ENCODE data around the gene ABCA2.
"Not testable (repeated sequence)": the region's sequence is repeated elsewhere in the genome, so short reads cannot be mapped to it uniquely, and the experiment has no call there.

ABCA2 gene

DNA sequence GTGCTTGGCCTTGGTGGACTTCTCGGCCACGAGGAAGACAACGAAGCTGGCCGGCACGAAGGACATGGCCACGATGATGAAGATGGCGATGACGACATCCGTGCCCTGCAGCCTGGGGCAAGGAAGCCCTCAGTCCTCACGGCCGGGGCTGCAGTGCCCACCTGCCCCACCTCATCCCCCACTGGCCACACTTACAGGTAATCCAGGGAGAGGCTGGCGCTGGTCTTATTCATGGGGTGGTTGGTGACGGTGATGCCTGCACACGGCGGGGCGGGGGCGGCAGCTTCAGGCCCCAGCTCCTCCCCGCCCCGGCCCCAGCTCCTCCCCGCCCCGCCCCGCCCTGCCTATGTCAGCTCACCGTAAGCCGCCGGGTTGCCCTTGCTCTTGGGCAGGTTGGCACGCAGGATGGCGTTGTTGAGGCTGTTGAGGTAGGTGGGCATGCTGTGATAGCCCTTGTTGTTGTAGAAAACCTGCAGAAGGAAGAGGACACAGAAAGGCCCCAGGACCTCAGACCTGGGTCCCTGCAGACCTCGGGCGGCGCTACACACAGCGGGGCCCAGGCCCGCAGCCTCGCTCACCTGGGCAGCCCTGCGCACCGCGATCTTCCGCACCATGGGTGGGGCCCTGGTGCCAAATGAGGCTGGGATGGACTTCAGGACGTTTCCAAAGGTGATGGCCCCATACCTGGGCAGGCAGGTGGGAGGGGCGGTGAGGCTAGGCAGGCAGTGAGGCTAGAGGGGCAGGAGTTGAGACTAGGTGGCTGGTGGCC lies 15.9 kb downstream of the ABCA2 start:
- no peaks in the 10 kb centered on the region for H4K20me1 ChIP-seq

DNA sequence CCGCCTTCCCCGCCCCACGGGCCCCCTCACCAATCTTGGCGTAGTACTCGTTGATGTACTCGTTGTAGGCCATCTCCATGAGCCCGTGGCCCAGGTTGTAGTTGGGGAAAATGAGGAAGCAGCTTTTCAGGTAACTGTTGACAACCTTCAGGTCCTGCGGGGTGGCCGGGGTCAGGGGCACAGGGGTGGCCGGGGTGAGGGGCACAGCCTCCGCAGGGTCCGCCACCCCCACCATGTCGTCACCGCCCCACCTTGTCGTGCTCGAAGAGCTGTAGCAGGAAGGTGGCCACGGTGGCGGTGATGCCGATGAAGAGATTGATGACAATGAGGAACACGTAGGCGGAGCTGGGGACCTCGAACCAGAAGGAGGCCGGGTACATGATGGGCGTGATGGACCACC lies 16.9 kb downstream of the ABCA2 start:
- no peak overlapping the region for H3K4me3 ChIP-seq
- peaks cover 19% of the 10 kb centered on the region for H3K4me1 ChIP-seq
- no peak overlapping the region for H3K4me2 ChIP-seq
- H3K9me3 ChIP-seq, result no peaks in the 10 kb centered on the region
- H3K27me3 ChIP-seq, result no peaks in the 10 kb centered on the region
- no peak overlapping the region for H3K9ac ChIP-seq
- H3K27ac ChIP-seq, result no peak overlapping the region
- peaks cover 58% of the 10 kb centered on the region for H3K36me3 ChIP-seq
- no peaks in the 10 kb centered on the region for H4K20me1 ChIP-seq
- no peak for TF ChIP-seq Cebpa-rat (IDR thresholded peaks at IDR 0.05)

More for the DNA sequence above, 15.9 kb downstream of the ABCA2 start:
- Histone ChIP-seq H3K4me2 (no peak overlapping the region), H3K4me1 (peaks cover 11% of the 10 kb centered on the region), H3K4me3 (no peak overlapping the region), H3K9me3 (0 out of 2 replicates have a peak, but pooled peaks cover 4% of the 10 kb centered on the region), H3K36me3 (peaks cover 67% of the 10 kb centered on the region), H3K27ac (no peak overlapping the region), H3K27me3 (no peaks in the 10 kb centered on the region), H3K9ac (no peak overlapping the region)
- no peak for TF ChIP-seq Cebpa-rat (IDR thresholded peaks at IDR 0.05)

DNA sequence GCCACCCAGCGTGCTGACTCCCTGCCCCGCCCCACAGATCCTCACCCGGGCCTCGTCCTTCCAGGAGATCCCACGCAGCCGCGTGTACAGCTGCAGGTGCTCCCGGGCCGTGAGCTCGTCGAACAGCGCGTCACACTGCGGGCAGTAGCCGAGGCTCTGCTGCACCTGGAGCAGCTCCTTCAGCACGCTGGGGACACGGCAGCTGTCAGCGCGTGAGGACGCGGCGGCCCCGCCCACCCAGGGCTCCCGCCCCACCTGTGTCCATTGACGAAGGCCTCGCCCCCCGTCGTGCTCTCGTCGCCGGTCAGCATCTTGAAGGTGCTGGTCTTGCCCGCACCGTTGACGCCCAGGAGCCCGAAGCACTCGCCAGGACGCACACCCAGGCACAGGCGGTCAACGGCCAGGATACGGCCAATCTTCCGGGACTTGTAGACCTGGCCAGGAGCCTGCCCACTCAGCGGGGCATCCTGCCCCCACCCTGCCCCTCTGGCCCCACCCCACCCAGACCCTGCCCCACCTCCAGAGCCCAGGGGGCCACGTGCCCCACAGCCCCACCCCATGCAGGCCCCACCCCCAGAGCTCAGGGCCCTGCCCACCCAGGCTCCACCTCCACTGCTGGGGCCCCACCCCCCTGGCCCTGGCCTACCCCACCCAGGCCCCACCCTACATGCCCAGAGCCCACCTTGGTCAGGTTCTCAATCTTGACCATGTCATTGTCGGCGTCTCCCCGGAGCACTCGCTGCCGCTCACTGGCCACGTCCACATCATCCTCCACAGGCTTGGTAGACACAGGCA lies 17.9 kb downstream of the ABCA2 start:
- Histone ChIP-seq H4K20me1 (no peaks in the 10 kb centered on the region), H3K4me2 (no peak overlapping the region), H3K27ac (no peak overlapping the region), H3K9ac (no peak overlapping the region), H3K9me3 (peaks cover 6% of the 10 kb centered on the region; the same call in 1 of the 2 replicates), H3K4me3 (no peak overlapping the region), H3K4me1 (peaks cover 29% of the 10 kb centered on the region), H3K36me3 (peaks cover 49% of the 10 kb centered on the region), H3K27me3 (no peaks in the 10 kb centered on the region)
- TF ChIP-seq Cebpa-rat (IDR thresholded peaks at IDR 0.05), result no peak

DNA sequence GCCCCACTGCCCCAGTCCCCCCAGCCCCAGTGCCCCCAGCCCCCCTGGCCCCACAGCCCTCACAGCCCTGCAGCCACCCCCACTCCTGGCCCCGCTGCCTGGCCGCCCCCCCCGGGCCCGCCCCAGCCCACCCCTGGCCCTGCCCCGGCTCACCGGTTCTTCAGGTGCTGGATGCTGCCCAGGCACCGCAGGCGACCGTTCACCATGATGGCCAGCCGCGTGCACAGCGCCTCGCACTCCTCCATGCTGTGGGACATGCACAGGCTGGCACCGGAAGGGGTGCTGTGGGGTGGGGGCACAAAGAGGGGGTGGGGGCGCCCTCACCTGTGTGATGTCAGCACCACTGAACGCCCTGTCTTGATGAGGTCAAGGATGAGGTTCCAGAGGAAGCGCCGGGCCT lies 18.8 kb downstream of the ABCA2 start:
- Histone ChIP-seq H3K9ac (no peak overlapping the region), H3K27me3 (no peaks in the 10 kb centered on the region), H3K4me2 (no peak overlapping the region), H3K4me3 (no peak overlapping the region), H4K20me1 (no peaks in the 10 kb centered on the region), H3K36me3 (peaks cover 39% of the 10 kb centered on the region), H3K27ac (no peak overlapping the region), H3K9me3 (peaks cover 15% of the 10 kb centered on the region; the same call in 1 of the 2 replicates), H3K4me1 (peaks cover 29% of the 10 kb centered on the region)
- TF ChIP-seq Cebpa-rat (IDR thresholded peaks at IDR 0.05), result no peak

DNA sequence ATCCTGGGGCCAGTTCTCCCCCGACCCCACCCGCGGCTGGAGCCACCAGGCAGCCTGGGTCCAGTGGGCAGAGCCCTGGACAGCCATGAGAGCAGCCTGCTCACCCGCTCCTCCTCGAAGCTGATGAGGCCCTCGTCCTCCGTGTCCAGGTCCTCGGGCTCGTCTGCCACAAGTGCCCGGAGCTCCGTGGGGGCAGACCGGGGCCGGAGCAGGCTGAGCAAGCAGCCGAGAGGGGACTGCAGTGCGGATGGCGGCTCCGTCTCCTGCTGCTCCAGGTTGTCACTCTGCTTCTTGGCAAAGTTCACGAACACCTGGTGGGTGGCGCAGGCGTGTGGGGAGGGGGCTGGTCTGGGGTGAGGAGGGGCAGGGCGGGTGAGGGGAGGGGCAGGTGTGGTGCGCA lies 19.7 kb downstream of the ABCA2 start:
- Histone ChIP-seq H3K36me3 (peaks cover 30% of the 10 kb centered on the region; the same call in 1 of the 2 replicates), H3K27ac (no peak overlapping the region), H3K4me2 (0 out of 2 replicates have a peak overlapping the region, but pooled peaks have one; percentile 55), H3K9ac (no peak overlapping the region), H3K9me3 (peaks cover 15% of the 10 kb centered on the region; the same call in 1 of the 2 replicates), H4K20me1 (no peaks in the 10 kb centered on the region), H3K4me1 (peaks cover 29% of the 10 kb centered on the region), H3K4me3 (no peak overlapping the region), H3K27me3 (no peaks in the 10 kb centered on the region)
- TF ChIP-seq Cebpa-rat (IDR thresholded peaks at IDR 0.05), result no peak

DNA sequence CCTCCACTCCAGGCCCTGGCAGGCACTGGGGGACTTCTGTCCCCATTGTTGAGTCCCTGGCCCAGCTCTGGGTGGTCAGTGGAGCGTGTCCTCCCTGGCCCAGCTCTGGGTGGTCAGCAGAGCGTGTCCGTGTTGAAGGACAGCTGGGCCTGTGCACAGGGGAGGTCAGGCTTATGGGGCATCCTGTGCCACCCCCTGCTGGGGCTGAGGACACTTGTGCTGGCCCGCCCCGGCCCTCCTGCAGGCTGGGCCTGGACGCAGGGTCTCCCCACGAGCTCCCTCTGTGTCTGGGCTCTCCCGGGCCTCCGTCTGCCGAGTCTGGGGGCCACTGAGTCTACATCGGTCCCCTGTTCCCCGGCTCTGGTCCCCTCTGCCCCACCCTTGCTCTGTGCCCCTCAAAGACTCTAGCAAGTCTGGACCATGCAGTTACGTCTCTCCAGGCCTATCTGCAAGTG lies 20.2 kb downstream of the ABCA2 start:
- Histone ChIP-seq H3K4me3 (no peak overlapping the region), H4K20me1 (no peaks in the 10 kb centered on the region), H3K9ac (0 out of 2 replicates have a peak overlapping the region, but pooled peaks have one; percentile 10), H3K4me2 (peak overlapping the region; percentile 55), H3K36me3 (peaks cover 28% of the 10 kb centered on the region; the same call in 1 of the 2 replicates), H3K9me3 (peaks cover 15% of the 10 kb centered on the region; the same call in 1 of the 2 replicates), H3K4me1 (peaks cover 29% of the 10 kb centered on the region), H3K27me3 (no peaks in the 10 kb centered on the region), H3K27ac (peak overlapping the region; percentile 41; the same call in 1 of the 2 replicates)
- TF ChIP-seq Cebpa-rat (IDR thresholded peaks at IDR 0.05), result no peak

DNA sequence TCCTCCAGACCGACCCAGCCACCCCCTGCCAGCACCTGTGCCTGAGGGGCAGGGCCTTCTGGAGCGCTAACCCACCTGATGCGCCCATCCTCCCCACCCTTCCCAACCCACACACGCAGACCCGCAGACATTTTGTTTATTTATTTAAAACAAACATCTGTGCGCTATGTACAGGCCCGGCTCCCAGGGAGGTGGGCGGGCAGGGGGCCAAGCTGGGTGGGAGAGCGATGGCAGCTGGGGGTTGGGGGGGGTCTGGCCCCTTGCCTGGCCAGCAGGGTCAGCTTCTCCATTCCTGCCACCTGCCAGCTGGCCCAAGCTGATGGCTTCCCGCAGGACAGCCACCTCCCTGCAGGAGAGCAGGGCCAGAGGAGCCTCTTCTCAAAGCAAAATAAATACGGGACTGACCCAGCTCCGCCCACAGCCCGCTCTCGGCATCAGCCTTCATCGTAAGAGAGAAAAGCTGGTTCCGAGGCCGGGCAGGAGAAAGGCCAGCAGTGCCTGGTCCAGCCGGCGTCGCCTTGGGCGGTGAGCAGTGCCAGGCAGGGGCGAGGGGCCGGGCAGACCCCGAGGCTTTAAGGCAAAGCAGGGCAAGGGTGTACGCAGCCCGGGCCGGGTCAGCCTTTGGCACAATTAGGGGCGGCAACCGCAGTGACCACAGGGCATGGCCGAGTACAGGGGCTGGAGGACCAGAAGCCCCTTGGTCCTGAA lies 20.8 kb downstream of the ABCA2 start:
- H3K4me2 ChIP-seq, result peak overlapping the region; percentile 61
- H3K36me3 ChIP-seq, result peaks cover 22% of the 10 kb centered on the region; the same call in 1 of the 2 replicates
- no peaks in the 10 kb centered on the region for H3K27me3 ChIP-seq
- H3K27ac ChIP-seq, result peak overlapping the region; percentile 41; the same call in 1 of the 2 replicates
- TF ChIP-seq Cebpa-rat (IDR thresholded peaks at IDR 0.05), result no peak
- H3K4me1 ChIP-seq, result peaks cover 29% of the 10 kb centered on the region
- H4K20me1 ChIP-seq, result no peaks in the 10 kb centered on the region
- H3K4me3 ChIP-seq, result no peak overlapping the region
- H3K9ac ChIP-seq, result 0 out of 2 replicates have a peak overlapping the region, but pooled peaks have one; percentile 10
- peaks cover 15% of the 10 kb centered on the region; the same call in 1 of the 2 replicates for H3K9me3 ChIP-seq

DNA sequence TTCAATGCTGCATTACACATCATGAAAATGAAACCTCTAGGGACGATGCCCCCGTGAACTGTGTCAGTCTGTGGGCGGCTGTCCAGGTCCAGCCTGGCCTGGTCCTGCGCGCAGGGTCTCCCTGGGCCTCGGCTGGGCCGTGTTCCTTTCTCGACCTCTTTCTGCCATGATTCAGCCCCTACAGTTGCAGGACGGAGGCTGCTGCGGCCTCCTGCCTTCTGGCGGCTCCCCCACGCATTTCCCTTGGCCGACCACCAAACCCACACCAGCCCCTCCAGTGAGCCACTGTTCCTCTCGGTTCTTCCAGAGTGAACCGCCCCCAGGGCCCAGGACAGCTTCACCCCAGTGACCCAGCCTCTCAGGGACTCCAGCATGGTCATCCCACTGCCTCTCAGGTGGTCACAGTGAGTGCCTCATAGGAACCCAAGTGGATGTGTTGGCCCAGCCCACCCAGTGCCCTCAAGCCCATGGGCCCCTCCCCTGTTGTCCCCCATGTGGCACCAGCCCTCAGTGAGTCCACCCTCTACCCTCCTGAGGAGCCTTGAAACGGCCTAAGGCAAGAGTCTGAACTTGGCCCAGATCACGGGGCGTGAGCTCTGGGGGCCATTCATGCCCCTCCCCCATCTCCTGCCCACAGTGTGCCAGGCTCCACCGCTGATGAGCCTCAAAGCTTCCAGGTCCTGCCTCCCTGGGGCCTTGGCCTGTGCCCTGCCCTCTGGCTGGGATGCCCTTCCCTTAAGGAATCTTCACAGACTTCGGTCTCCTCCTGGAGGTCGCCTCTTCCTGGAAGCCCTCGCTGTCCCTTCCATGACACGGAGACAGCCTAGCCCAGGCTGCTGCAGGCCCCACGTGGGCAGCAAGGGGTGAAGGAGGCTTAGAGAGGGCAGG lies 21.7 kb downstream of the ABCA2 start:
- Histone ChIP-seq H3K4me1 (peaks cover 29% of the 10 kb centered on the region), H3K9ac (no peak overlapping the region), H3K27me3 (no peaks in the 10 kb centered on the region), H3K36me3 (peaks cover 17% of the 10 kb centered on the region; the same call in 1 of the 2 replicates), H3K27ac (0 out of 2 replicates have a peak overlapping the region, but pooled peaks have one; percentile 26), H3K4me2 (peak overlapping the region; percentile 61), H3K4me3 (no peak overlapping the region), H4K20me1 (no peaks in the 10 kb centered on the region), H3K9me3 (peaks cover 15% of the 10 kb centered on the region; the same call in 1 of the 2 replicates)
- no peak for TF ChIP-seq Cebpa-rat (IDR thresholded peaks at IDR 0.05)

DNA sequence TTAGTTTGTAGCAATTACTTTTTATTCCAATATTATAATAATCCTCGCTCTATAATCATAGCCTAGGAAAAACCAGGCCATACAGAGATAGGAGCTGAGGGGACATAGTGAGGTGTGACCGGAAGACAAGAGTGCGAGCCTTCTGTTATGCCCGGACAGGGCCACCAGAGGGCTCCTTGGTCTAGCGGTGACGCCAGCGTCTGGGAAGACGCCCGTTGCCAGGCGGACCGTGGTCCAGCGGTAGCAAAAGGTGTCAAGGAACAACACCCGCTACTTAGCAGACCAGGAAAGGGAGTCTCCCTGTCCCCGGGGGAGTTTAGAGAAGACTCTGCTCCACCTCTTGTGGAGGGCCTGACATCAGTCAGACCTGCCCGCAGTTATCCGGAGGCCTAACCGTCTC lies 23.8 kb downstream of the ABCA2 start:
- H3K4me2 ChIP-seq, H3K9ac ChIP-seq, H3K36me3 ChIP-seq, H3K27ac ChIP-seq, H3K27me3 ChIP-seq, H4K20me1 ChIP-seq, H3K4me3 ChIP-seq: not testable (repeated sequence)
- peaks cover 15% of the 10 kb centered on the region; the same call in 1 of the 2 replicates for H3K9me3 ChIP-seq
- peaks cover 43% of the 10 kb centered on the region for H3K4me1 ChIP-seq
